Mesenteric fat pad (tissue), 1 donor: ENCODE measurements around the gene PARVG. TPM values are rescaled to one million over a fixed set of nuclear protein-coding genes. Genes with fewer than 3 reads are reported as not detected.

Experiments
- DNase-seq: peaks from one replicate; pipeline ENCODE4 v3.0.0-alpha.2; 2020; ENCODE audit warnings: low spot score
- total RNA-seq: library from RNA; stranded (reverse); fragmentation: NEBNext Ultra II Directional; extraction: Animal tissue kit (Norgen Biotek cat#: 25700); gene quantifications from one replicate; pipeline ENCODE4 v1.2.1, GENCODE V29; 2021
- donor health status: DM: yes; HTN: yes; CAD: no.

Gene PARVG
- total RNA-seq, 1 donor from 2014 or later = 23.0 TPM

GRCh38 chr22:44195189-44195871 is 14.6 kb downstream of the PARVG start:
- DNase-seq = peak; percentile 87

DNA sequence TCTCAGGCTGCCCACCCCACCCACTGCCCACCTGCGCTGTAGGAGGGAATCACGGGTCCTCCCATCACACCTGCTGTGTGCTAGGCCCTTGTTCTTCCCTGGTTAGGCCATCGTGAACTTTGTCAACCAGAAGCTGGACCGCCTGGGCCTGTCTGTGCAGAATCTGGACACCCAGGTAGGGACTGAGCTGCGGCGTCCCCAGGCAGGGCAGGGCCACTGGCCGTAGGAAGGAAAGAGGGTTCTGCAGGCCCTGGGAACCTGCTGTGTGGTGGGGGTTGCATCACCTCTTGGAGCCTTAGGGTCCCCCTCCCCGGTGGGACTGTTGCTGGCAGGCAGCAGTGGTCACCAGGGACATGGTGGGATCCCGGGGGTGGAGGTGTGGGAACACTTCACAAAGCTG is 15.5 kb downstream of the PARVG start:
- DNase-seq = peak; percentile 59

- DNase-seq = peak; percentile 76
Observed at GRCh38 chr22:44196731-44197131, 16.0 kb downstream of the PARVG start.

GRCh38 chr22:44197271-44197670 is 16.5 kb downstream of the PARVG start:
- DNase-seq = no peak

GRCh38 chr22:44199164-44199563 is 18.4 kb downstream of the PARVG start:
- DNase-seq = no peak

GRCh38 chr22:44199866-44200265 is 19.1 kb downstream of the PARVG start:
- DNase-seq = peak; percentile 78

- DNase-seq = peak; percentile 60
Observed at GRCh38 chr22:44200451-44200850, 19.7 kb downstream of the PARVG start.

GRCh38 chr22:44200855-44201550 is 20.3 kb downstream of the PARVG start:
- peak; percentile 87 for DNase-seq

- DNase-seq = peak; percentile 83
Observed at GRCh38 chr22:44201665-44202064, 20.9 kb downstream of the PARVG start.

GRCh38 chr22:44202261-44202789 is 21.6 kb downstream of the PARVG start:
- peak; percentile 64 for DNase-seq

GRCh38 chr22:44203203-44203602 is 22.5 kb downstream of the PARVG start:
- no peak for DNase-seq

DNA sequence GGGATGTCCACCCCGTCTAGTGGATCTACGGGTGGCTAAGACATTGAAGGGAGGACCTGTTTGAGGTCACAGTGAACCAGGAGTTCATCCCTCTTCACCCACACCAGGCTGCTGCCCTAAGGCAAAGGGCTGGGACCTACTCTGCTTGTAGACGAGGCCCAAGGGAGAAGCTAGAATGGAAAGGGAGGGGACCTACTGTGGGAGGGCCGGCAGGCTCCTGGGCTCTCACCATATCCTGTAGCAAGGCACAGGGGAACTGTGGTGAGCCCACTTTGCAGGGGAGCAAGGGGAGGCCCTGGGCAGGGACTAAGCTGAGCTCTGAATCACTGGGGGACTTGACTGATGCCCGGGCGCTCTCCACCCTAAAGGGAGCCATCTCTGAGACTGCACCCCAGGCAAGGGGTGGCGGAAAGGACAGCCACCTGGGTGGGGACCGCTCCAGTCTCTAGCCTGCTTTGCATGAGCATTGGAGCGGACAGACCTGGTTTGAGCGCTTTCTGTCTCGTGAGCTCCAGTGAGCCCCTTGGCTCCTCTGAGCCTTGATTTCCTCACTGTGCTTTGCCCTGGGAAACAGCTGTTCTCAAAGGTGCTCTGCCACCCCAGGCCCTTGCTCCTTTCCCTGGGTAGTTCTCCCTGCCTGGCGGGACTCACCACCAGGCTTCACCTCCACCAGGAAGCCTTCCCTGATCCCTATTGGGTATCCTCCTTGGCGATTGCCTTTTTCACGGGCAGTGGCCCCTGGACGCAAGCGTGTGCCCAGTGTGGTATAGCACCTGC is 24.2 kb downstream of the PARVG start:
- DNase-seq = peak; percentile 82

DNA sequence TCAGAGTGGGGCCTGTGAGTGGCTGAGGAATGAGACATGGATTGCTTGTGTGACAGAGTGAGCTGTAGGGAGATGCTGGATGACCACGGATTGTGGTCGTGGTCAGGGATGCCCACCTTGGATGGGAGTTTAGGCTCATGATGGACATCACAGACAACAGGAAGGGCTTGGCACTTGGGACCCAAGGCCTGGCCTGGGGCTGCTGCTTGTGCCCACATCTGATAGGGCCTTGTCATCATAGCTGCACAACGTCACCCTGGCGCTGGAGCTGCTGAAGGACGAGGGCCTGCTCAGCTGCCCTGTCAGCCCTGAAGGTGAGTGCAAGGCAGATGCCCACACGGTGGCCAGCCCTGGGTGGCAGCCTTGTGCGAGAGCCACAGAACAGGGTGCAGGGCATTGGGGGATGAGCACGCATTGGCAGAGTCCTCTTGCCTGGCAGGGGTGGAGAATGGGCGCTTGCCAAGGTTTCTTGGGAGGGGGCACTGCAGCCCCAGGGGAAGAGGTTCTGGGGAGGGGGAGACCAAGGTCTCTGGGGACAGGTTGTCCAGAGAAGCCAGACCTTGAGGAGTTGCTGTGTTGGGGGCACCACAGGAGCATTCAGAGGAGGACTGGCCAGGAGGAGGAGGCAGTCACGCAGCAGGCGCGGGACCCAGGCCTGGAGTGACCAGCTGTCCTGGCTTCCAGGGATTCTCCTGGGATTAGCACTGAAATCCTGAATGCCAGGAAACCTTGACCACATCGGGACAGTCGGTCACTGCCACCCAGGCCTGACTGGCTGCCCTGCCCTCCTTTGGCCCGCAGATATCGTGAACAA is 25.0 kb downstream of the PARVG start:
- DNase-seq = peak; percentile 69

GRCh38 chr22:44206330-44206645 is 25.6 kb downstream of the PARVG start:
- peak; percentile 49 for DNase-seq

DNA sequence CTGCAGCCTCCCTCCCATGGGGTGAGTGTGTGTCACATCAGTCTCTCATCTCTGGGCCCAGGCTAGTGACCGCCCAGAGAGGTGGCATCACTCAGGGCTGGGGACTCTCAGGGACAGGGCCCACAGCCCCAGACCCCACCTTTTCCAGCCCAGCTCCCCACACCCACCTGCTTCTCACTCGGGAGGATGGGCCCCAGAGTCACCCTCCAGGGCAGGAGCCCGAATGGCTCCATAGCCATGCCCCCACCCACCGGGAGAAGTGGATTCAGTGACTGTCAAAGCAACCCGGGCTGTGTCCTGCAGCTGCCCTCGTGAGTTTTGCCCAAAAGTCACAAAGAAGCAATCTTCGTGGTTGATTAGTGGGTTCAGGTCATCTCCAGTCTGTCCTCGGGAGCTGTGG is 26.0 kb downstream of the PARVG start:
- DNase-seq = peak; percentile 85

DNA sequence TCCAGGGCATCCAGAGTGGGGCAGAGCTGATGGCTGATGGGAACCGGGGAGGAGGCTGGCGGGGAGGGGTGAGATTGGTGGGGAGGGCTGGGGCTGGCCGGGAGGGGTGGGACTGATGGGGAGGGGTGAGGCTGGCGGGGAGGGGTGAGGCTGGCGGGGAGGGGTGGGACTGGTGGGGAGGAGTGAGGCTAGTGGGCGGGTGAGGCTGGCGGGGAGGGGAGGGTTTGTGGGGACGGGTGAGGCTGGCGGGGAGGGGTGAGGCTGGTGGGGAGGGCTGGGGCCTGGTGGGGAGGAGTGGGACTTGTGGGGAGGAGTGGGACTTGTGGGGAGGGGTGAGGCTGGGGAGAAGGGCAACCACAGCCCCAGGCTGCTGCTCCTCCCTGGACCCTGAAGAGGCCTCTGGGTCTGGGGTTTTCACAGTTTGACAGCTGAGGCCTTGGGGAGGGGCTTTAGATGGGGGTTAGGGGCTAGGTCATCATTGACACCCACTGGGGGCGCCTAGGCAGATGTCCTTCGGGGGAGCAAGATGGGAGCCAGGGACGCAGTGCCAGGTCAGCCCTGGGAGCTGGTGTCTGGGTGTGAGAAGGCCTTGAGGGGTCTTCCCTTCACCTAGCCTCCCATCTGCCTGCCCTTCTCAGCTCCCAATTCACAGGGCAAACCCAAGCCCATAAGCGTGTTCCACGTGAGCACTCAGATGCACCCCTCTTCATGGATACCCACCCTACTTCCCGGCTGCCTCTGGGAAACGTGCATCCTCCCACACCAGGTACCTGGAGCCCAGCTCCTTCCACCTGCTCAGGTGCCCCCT is 26.7 kb downstream of the PARVG start:
- DNase-seq = peak; percentile 82

- DNase-seq = no peak
Observed at GRCh38 chr22:44207981-44208317, 27.2 kb downstream of the PARVG start.

DNA sequence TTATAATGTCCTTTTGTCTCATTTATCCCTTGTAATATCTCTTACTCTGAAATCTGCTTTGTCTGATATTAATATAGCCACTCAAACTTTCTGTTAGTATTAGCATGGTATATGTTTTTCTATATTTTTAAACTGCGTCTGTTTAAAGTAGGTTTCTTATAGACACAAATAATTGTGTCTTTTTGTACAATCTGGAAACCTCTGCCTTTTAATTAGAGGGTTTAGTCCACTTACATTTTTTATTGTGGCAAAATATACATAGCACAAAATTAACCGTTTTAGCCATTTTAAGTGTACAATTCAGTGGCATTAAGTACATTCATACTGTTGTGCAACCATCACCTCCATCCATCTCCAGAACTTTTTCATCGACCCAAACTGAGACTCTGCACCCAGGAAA is 28.6 kb downstream of the PARVG start:
- DNase-seq = no peak

DNA sequence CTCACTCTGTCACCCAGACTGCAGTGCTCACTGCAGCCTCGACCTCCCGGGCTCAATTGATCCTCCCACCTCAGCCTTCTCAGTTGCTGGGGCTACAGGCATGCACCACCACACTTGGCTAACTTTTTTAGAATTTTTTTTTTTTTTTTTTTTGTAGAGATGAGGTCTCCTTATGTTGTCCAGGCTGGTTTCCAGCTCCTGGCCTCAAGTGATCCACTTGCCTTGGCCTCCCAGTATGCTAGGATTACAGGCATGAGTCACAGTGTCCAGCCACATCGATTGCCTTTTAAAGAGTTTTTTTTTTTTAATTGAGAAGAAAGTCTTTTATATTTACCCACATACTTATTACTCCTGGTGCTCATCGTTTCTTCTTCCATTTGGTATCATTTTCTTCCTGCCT is 30.0 kb downstream of the PARVG start:
- peak; percentile 39 for DNase-seq

DNA sequence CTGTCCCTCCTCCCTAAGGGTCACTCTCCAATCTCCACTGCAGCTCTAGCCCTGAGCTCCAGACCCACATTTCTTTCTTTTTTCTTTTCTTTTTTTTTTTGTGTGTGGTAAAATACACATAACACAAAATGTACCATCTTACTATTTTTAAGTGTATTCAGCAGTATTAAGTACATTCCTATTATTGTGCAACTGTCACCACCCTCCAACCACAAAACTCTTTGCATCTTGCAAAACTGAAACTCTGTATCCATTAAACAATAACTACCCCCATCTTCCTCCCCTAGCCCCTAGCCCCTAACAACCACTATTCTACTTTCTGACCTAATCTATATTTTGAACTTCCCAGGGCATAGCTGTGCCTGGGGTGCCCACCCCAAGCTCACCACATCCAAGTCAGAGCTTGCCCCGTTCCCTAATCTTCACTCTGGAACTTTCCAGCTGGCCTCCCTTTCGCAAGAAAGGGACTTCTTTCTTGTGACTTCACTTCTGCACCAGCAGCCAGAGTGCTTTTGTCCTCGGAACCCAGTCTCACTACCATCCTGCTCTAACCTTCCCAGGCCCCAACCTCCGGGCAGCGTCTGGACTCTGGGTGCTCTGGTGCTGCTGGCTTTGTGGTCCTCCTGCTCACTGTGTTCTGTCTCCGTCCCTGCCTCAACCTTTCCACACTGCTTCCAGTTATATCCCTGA is 30.7 kb downstream of the PARVG start:
- peak; percentile 45 for DNase-seq
